HEK293 (cell line): ENCODE measurements around the gene NTN4.

Experiments used
- CTCF ChIA-PET: fragments of 350-600 bp; formaldehyde crosslinking; extraction: SDS; loops from one replicate; lab custom pipeline; 2021; ENCODE audit warnings: antibody characterized with exemption; lab: Yijun Ruan, JAX
- POLR2A ChIA-PET: fragments of 300-600 bp; formaldehyde crosslinking; extraction: SDS; loops from one replicate; lab custom pipeline; 2020; ENCODE audit warnings: antibody characterized with exemption, inconsistent platforms; lab: Yijun Ruan, JAX
- H3K27ac ChIP-seq: fragments of 200-500 bp; sonication (Bioruptor generic); 2 replicates; pipeline ENCODE4 v1.5.1; 2014; ENCODE audit warnings: low read depth, low read length, control low read depth, inconsistent platforms; ENCODE audit errors: extremely low read depth
- H3K36me3 ChIP-seq, 2 experiments: fragments of 200-500 bp in 1 of 2; sonication (Bioruptor generic) in 1 of 2; 1 replicate in 1 of 2; 2 replicates in 1 of 2; pipeline ENCODE4 v1.5.1; 2014 to 2017; ENCODE audit warnings: inconsistent platforms in 2 of 2, low read length in 2 of 2; ENCODE audit not compliant: control insufficient read depth in 2 of 2, insufficient read depth in 1 of 2
- H3K4me1 ChIP-seq: fragments of 200-500 bp; sonication (Bioruptor generic); 2 replicates; pipeline ENCODE4 v1.5.1; 2014; ENCODE audit warnings: mild to moderate bottlenecking, low read length, inconsistent platforms; ENCODE audit not compliant: control insufficient read depth, insufficient read depth
- H3K4me3 ChIP-seq: 2 replicates; pipeline ENCODE4 v1.5.1; 2011; ENCODE audit warnings: low read depth, mild to moderate bottlenecking, control low read depth, low read length, moderate library complexity
- H3K9me3 ChIP-seq: fragments of 200-500 bp; sonication (Bioruptor generic); 2 replicates; pipeline ENCODE4 v1.5.1; 2014; ENCODE audit warnings: low read depth, low read length, inconsistent platforms; ENCODE audit not compliant: control insufficient read depth, insufficient read depth
- ELK4 ChIP-seq: IDR thresholded peaks from 2 replicates; pipeline ENCODE4 v1.6.1; 2011; ENCODE audit warnings: mild to moderate bottlenecking, low read depth, low read length, borderline replicate concordance
- INSM2 ChIP-seq: fragments of 450-650 bp; formaldehyde crosslinking; IDR thresholded peaks from 2 replicates; pipeline ENCODE4 v1.5.1; 2016; ENCODE audit warnings: missing biosample characterization, missing genetic modification characterization
- KLF16 ChIP-seq: fragments of 450-650 bp; formaldehyde crosslinking; IDR thresholded peaks from 2 replicates; pipeline ENCODE4 v1.5.1; 2017; ENCODE audit warnings: missing biosample characterization, missing genetic modification characterization
- PATZ1 ChIP-seq: fragments of 450-650 bp; formaldehyde crosslinking; IDR thresholded peaks from 2 replicates; pipeline ENCODE4 v1.5.1; 2016; ENCODE audit warnings: missing biosample characterization, missing genetic modification characterization
- RBAK ChIP-seq: fragments of 450-650 bp; formaldehyde crosslinking; IDR thresholded peaks from 2 replicates; pipeline ENCODE4 v1.5.1; 2016; ENCODE audit warnings: missing biosample characterization, missing genetic modification characterization
- YY2 ChIP-seq: fragments of 450-650 bp; formaldehyde crosslinking; IDR thresholded peaks from 2 replicates; pipeline ENCODE4 v1.5.1; 2016; ENCODE audit warnings: missing biosample characterization, missing genetic modification characterization
- ZNF132 ChIP-seq: fragments of 450-650 bp; formaldehyde crosslinking; IDR thresholded peaks from 2 replicates; pipeline ENCODE4 v1.5.1; 2017; ENCODE audit warnings: missing biosample characterization, missing genetic modification characterization, borderline replicate concordance
- ZNF169 ChIP-seq: fragments of 450-650 bp; formaldehyde crosslinking; IDR thresholded peaks from 2 replicates; pipeline ENCODE4 v1.5.1; 2016; ENCODE audit warnings: missing biosample characterization, missing genetic modification characterization
- ZNF2 ChIP-seq: fragments of 450-650 bp; formaldehyde crosslinking; IDR thresholded peaks from 2 replicates; pipeline ENCODE4 v1.5.1; 2016; ENCODE audit warnings: missing biosample characterization, missing genetic modification characterization
- ZNF211 ChIP-seq: fragments of 450-650 bp; formaldehyde crosslinking; IDR thresholded peaks from 2 replicates; pipeline ENCODE4 v1.5.1; 2016; ENCODE audit warnings: low read depth, missing biosample characterization, missing genetic modification characterization
- ZNF214 ChIP-seq: fragments of 450-650 bp; formaldehyde crosslinking; IDR thresholded peaks from 2 replicates; pipeline ENCODE4 v1.5.1; 2017; ENCODE audit warnings: missing biosample characterization, mild to moderate bottlenecking, missing genetic modification characterization, borderline replicate concordance
- ZNF221 ChIP-seq: fragments of 450-650 bp; formaldehyde crosslinking; IDR thresholded peaks from 2 replicates; pipeline ENCODE4 v1.5.1; 2017; ENCODE audit warnings: missing biosample characterization, missing genetic modification characterization, borderline replicate concordance
- ZNF280D ChIP-seq: fragments of 450-650 bp; formaldehyde crosslinking; IDR thresholded peaks from 2 replicates; pipeline ENCODE4 v1.5.1; 2016; ENCODE audit warnings: missing biosample characterization, missing genetic modification characterization
- ZNF350 ChIP-seq: fragments of 450-650 bp; formaldehyde crosslinking; IDR thresholded peaks from 2 replicates; pipeline ENCODE4 v1.5.0; 2017; ENCODE audit warnings: missing biosample characterization, mild to moderate bottlenecking, missing genetic modification characterization
- ZNF629 ChIP-seq: fragments of 450-650 bp; formaldehyde crosslinking; IDR thresholded peaks from 2 replicates; pipeline ENCODE4 v1.5.1; 2017; ENCODE audit warnings: missing biosample characterization, missing genetic modification characterization
- ZNF777 ChIP-seq: fragments of 450-650 bp; formaldehyde crosslinking; IDR thresholded peaks from 2 replicates; pipeline ENCODE4 v1.5.1; 2017; ENCODE audit warnings: missing biosample characterization, missing genetic modification characterization, borderline replicate concordance
- ZSCAN18 ChIP-seq: fragments of 450-650 bp; formaldehyde crosslinking; IDR thresholded peaks from 2 replicates; pipeline ENCODE4 v1.5.1; 2016; ENCODE audit warnings: missing biosample characterization, missing genetic modification characterization
- ZSCAN4 ChIP-seq: fragments of 450-650 bp; formaldehyde crosslinking; IDR thresholded peaks from 2 replicates; pipeline ENCODE4 v1.5.1; 2017; ENCODE audit warnings: missing biosample characterization, missing genetic modification characterization
- ZSCAN5A ChIP-seq: fragments of 450-650 bp; formaldehyde crosslinking; IDR thresholded peaks from 2 replicates; pipeline ENCODE4 v1.5.1; 2016; ENCODE audit warnings: missing biosample characterization, missing genetic modification characterization
- ZXDB ChIP-seq: fragments of 450-650 bp; formaldehyde crosslinking; IDR thresholded peaks from 2 replicates; pipeline ENCODE4 v1.5.1; 2016; ENCODE audit warnings: missing biosample characterization, missing genetic modification characterization

Gene NTN4

GRCh38 chr12:95764848-95765247 lies 25.7 kb downstream of the NTN4 start:
- CTCF ChIA-PET: no interaction called here
- no peak overlapping the region for H3K4me3 ChIP-seq
- H3K9me3 ChIP-seq: no peaks in the 10 kb centered on the region
- POLR2A ChIA-PET: no interaction called here
- H3K27ac ChIP-seq: no peak overlapping the region
- H3K4me1 ChIP-seq: no peaks in the 10 kb centered on the region
- TF ChIP-seq ZXDB (tag by site-specific recombination) (no peak), ZNF350 (tag by site-specific recombination) (no peak), ZNF211 (tag by site-specific recombination) (no peak), ELK4 (no peak), ZNF629 (no peak), RBAK (tag by site-specific recombination) (no peak), ZNF214 (tag by site-specific recombination) (no peak), ZNF221 (no peak), ZNF132 (tag by site-specific recombination) (no peak), ZSCAN5A (tag by site-specific recombination) (no peak), YY2 (tag by site-specific recombination) (no peak), ZNF169 (tag by site-specific recombination) (no peak), ZNF280D (no peak), ZSCAN18 (tag by site-specific recombination) (no peak), KLF16 (tag by site-specific recombination) (no peak), ZNF777 (tag by site-specific recombination) (no peak), INSM2 (tag by site-specific recombination) (no peak), ZSCAN4 (no peak), ZNF2 (tag by site-specific recombination) (no peak), PATZ1 (no peak)
- no peaks in the 10 kb centered on the region for H3K36me3 ChIP-seq
